Left ventricle myocardium inferior (tissue), 1 donor: ENCODE results near the gene DOCK10. TPM values are rescaled to one million over a fixed set of nuclear protein-coding genes. Genes with fewer than 3 reads are reported as not detected.

Experiments
- DNase-seq: peaks from one replicate; pipeline ENCODE4 v3.0.0-alpha.2; 2020
- H3K27ac ChIP-seq: fragments of 200-600 bp; replicated peaks from 2 replicates; pipeline ENCODE4 v1.8.0; 2021
- H3K27me3 ChIP-seq: fragments of 200-600 bp; 2 replicates; pipeline ENCODE4 v1.8.0; 2021; ENCODE audit warnings: low read depth
- H3K36me3 ChIP-seq: fragments of 200-600 bp; 2 replicates; pipeline ENCODE4 v1.8.0; 2021
- H3K4me1 ChIP-seq: fragments of 200-600 bp; 2 replicates; pipeline ENCODE4 v1.8.0; 2021
- H3K4me3 ChIP-seq: fragments of 200-600 bp; 2 replicates; pipeline ENCODE4 v1.8.0; 2021; ENCODE audit warnings: mild to moderate bottlenecking, moderate library complexity
- H3K9me3 ChIP-seq: fragments of 200-600 bp; replicated peaks from 2 replicates; pipeline ENCODE4 v1.8.0; 2021
- CTCF ChIP-seq: fragments of 200-600 bp; IDR thresholded peaks from 2 replicates; pipeline ENCODE4 v1.8.0; 2021; ENCODE audit warnings: antibody characterized with exemption, mild to moderate bottlenecking, borderline replicate concordance
- intact Hi-C: fragments of 100-400 bp; cut with micrococcal nuclease; formaldehyde crosslinking; loops from one replicate; pipeline ENCODE4 v1.11.0; 2022
- total RNA-seq: library from RNA; stranded (reverse); fragmentation: NEBNext Ultra II Directional; extraction: Animal tissue kit (Norgen Biotek cat#: 25700); gene quantifications from one replicate; pipeline ENCODE4 v1.2.1, GENCODE V29; 2021
- donor health status: DM: no; HTN: yes; CAD: no; lungs with severe emphysema.

Gene DOCK10
- total RNA-seq, 1 donor from 2014 or later = 1.6 TPM

- no peak for DNase-seq
- Histone ChIP-seq H3K9me3 (no peaks in the 10 kb centered on the region), H3K27ac (no peak overlapping the region), H3K4me1 (peaks cover 12% of the 10 kb centered on the region), H3K4me3 (no peak overlapping the region), H3K27me3 (no peaks in the 10 kb centered on the region), H3K36me3 (no peaks in the 10 kb centered on the region)
- intact Hi-C loops = no loop called here
- no peak for TF ChIP-seq CTCF
These were observed 87.3 kb downstream of the DOCK10 start for GRCh38 chr2:224954980-224955379.

- TF ChIP-seq CTCF = no peak
- Histone ChIP-seq H3K9me3 (no peaks in the 10 kb centered on the region), H3K36me3 (no peaks in the 10 kb centered on the region), H3K27ac (no peak overlapping the region), H3K4me1 (peaks cover 4% of the 10 kb centered on the region), H3K4me3 (no peak overlapping the region), H3K27me3 (no peaks in the 10 kb centered on the region)
- DNase-seq = no peak
- intact Hi-C loops = no loop called here
These were observed 89.2 kb downstream of the DOCK10 start for GRCh38 chr2:224952936-224953657.

GRCh38 chr2:224951723-224952481 is 90.4 kb downstream of the DOCK10 start:
- no peak overlapping the region for H3K27ac ChIP-seq
- TF ChIP-seq CTCF = no peak
- intact Hi-C loops = no loop called here

GRCh38 chr2:224948859-224949258 is 93.4 kb downstream of the DOCK10 start:
- Histone ChIP-seq H3K27me3 (no peaks in the 10 kb centered on the region), H3K4me1 (no peaks in the 10 kb centered on the region), H3K36me3 (no peaks in the 10 kb centered on the region), H3K9me3 (no peaks in the 10 kb centered on the region), H3K4me3 (no peak overlapping the region), H3K27ac (no peak overlapping the region)
- TF ChIP-seq CTCF = no peak
- DNase-seq = no peak
- intact Hi-C loops = no loop called here

More at GRCh38 chr2:224951723-224952481, 90.4 kb downstream of the DOCK10 start:
- H3K9me3 ChIP-seq = no peaks in the 10 kb centered on the region
- DNase-seq = no peak
- no peaks in the 10 kb centered on the region for H3K36me3 ChIP-seq
- H3K27me3 ChIP-seq = no peaks in the 10 kb centered on the region
- no peak overlapping the region for H3K4me3 ChIP-seq
- no peaks in the 10 kb centered on the region for H3K4me1 ChIP-seq

GRCh38 chr2:224948005-224948404 is 94.3 kb downstream of the DOCK10 start:
- Histone ChIP-seq H3K36me3 (no peaks in the 10 kb centered on the region), H3K27ac (no peak overlapping the region), H3K9me3 (no peaks in the 10 kb centered on the region), H3K4me3 (no peak overlapping the region), H3K4me1 (no peaks in the 10 kb centered on the region), H3K27me3 (no peaks in the 10 kb centered on the region)
- intact Hi-C loops = no loop called here
- no peak for DNase-seq
- no peak for TF ChIP-seq CTCF
